Lower leg skin (tissue), 3 donors: Measurements from ENCODE around the gene EVI5.

Experiments used
- POLR2A ChIP-seq, 2 donors: fragments of 450-650 bp; IDR thresholded peaks; one replicate each; pipeline ENCODE4 v1.6.1; 2016 to 2017; ENCODE audit warnings: antibody characterized with exemption in 2 of 2, mild to moderate bottlenecking in 1 of 2, moderate library complexity in 1 of 2
- TF ChIP-seq, protein P1 (sequence below), 3 donors: fragments of 450-650 bp; IDR thresholded peaks; one replicate each; pipeline ENCODE4 v1.5.1; 2016; ENCODE audit warnings: antibody characterized with exemption in 3 of 3, mild to moderate bottlenecking in 3 of 3, moderate library complexity in 2 of 3

GRCh38 chr1:92832537-92833114, 47.7 kb upstream of the EVI5 start:
- no peak for TF ChIP-seq POLR2A (IDR thresholded peaks at IDR 0.05)
- TF ChIP-seq, protein P1, sequence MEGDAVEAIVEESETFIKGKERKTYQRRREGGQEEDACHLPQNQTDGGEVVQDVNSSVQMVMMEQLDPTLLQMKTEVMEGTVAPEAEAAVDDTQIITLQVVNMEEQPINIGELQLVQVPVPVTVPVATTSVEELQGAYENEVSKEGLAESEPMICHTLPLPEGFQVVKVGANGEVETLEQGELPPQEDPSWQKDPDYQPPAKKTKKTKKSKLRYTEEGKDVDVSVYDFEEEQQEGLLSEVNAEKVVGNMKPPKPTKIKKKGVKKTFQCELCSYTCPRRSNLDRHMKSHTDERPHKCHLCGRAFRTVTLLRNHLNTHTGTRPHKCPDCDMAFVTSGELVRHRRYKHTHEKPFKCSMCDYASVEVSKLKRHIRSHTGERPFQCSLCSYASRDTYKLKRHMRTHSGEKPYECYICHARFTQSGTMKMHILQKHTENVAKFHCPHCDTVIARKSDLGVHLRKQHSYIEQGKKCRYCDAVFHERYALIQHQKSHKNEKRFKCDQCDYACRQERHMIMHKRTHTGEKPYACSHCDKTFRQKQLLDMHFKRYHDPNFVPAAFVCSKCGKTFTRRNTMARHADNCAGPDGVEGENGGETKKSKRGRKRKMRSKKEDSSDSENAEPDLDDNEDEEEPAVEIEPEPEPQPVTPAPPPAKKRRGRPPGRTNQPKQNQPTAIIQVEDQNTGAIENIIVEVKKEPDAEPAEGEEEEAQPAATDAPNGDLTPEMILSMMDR (IDR thresholded peaks at IDR 0.05), result no peak
